ENCODE data around the gene FAXC. TPM values are rescaled to one million over a fixed set of nuclear protein-coding genes. Genes with fewer than 3 reads are reported as not detected.

Gene FAXC
- total and polyA plus RNA-seq, 2 of the 8 experiments (the other 6 are each of a cell fraction or from before 2014, with no cell fraction given): 23.2 to 29.8 TPM

DNA sequence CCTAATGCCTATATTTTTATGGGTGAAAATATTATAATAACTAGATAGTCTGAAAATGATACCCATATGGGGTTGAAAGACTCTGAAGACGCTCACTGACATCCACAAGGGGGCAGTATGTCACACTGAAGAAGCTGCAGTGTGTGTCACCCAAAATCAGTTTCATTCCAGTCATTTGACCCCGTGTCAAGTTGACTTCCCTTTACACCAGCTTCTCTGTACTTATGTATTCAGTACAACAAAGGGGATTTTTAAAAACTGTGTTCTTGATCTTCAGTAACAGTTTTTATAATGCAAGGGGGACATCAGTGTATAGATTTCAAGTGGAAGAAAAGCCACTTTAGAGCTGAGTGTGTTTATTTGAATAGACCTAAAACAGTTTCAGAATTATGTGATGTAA is 19.3 kb downstream of the FAXC start:
- no peak overlapping the region for H3K4me2 ChIP-seq (ENCODE audit: insufficient read depth in 1 of 2, low read depth in 2 of 2, low read length in 2 of 2)
- no peak overlapping the region for H2BK5ac ChIP-seq (ENCODE audit: low read depth, low read length)
- no peaks in the 10 kb centered on the region; the same call in 1 of the 2 replicates for H3K79me1 ChIP-seq (ENCODE audit: low read depth, low read length)
- H3K56ac ChIP-seq (replicated peaks; ENCODE audit: insufficient read length, low read depth, low read length): no peak overlapping the region
- H3K9me3 ChIP-seq (ENCODE audit: insufficient read depth in 2 of 2, low read depth in 1 of 2, low read length in 1 of 2): no peaks in the 10 kb centered on the region
- H4K5ac ChIP-seq (ENCODE audit: insufficient read length, low read depth, low read length): no peak overlapping the region
- H2AFZ ChIP-seq (ENCODE audit: low read length): no peak overlapping the region
- H3K23ac ChIP-seq (ENCODE audit: insufficient read length): no peak overlapping the region
- peaks cover 0 to 3% (median 2%) of the 10 kb centered on the region in 4 experiments; a peak in 3 of 8 replicates for H3K36me3 ChIP-seq (ENCODE audit: control insufficient read depth in 2 of 4, insufficient read depth in 4 of 4, low read length in 3 of 4)
- H4K20me1 ChIP-seq (replicated peaks in 1 of 2; ENCODE audit: control insufficient read depth in 1 of 2, insufficient read depth in 2 of 2, low read length in 2 of 2): no peaks in the 10 kb centered on the region
- H3K9ac ChIP-seq (replicated peaks in 1 of 4; ENCODE audit: extremely low read depth in 1 of 4, low read depth in 3 of 4, low read length in 3 of 4): no peak overlapping the region
- H2AK5ac ChIP-seq (ENCODE audit: low read depth, low read length): no peak overlapping the region
- H3K27ac ChIP-seq (ENCODE audit: low read depth, low read length): no peak overlapping the region
- TF ChIP-seq RAD21 (IDR thresholded peaks at IDR 0.05 in 1 of 2, conservative IDR thresholded peaks at IDR 0.05 in 1 of 2; ENCODE audit: low read depth in 2 of 2, low read length in 2 of 2): peak; percentile 74 to 75
- 0 out of 2 replicates have a peak, but pooled peaks have one; percentile 27 for TF ChIP-seq JUND (IDR thresholded peaks at IDR 0.05; ENCODE audit: low read length)
- no peak for TF ChIP-seq RNF2 (IDR thresholded peaks at IDR 0.05; ENCODE audit: borderline replicate concordance, low read depth, low read length, missing control alignments, poor library complexity, severe bottlenecking)
- 0 out of 2 replicates have a peak, but pooled peaks have one; percentile 11 for TF ChIP-seq BACH1 (IDR thresholded peaks at IDR 0.05; ENCODE audit: low read length)
- TF ChIP-seq, protein P1, sequence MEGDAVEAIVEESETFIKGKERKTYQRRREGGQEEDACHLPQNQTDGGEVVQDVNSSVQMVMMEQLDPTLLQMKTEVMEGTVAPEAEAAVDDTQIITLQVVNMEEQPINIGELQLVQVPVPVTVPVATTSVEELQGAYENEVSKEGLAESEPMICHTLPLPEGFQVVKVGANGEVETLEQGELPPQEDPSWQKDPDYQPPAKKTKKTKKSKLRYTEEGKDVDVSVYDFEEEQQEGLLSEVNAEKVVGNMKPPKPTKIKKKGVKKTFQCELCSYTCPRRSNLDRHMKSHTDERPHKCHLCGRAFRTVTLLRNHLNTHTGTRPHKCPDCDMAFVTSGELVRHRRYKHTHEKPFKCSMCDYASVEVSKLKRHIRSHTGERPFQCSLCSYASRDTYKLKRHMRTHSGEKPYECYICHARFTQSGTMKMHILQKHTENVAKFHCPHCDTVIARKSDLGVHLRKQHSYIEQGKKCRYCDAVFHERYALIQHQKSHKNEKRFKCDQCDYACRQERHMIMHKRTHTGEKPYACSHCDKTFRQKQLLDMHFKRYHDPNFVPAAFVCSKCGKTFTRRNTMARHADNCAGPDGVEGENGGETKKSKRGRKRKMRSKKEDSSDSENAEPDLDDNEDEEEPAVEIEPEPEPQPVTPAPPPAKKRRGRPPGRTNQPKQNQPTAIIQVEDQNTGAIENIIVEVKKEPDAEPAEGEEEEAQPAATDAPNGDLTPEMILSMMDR (IDR thresholded peaks at IDR 0.05; ENCODE audit: control extremely low read depth in 1 of 3, insufficient read depth in 1 of 3, low read depth in 1 of 3, low read length in 3 of 3): peak; percentile 43 to 79 (median 63)
- FAIRE-seq (peak; percentile 90), DNase-seq (ENCODE audit: low read depth in 1 of 2, low spot score in 2 of 2) (no peak)
- H2BK12ac ChIP-seq (ENCODE audit: low read depth, low read length): no peak overlapping the region
- POLR2A ChIA-PET (ENCODE audit: partially characterized antibody): interaction anchor here (0.5 to 3.0 kb wide), 9 partner anchors 11 to 132 kb away, joined by 3 to 15 read pairs (median 4); partner anchors contain the start of genes COQ3, FAXC and PNISR
- WGBS, 2 experiments (ENCODE audit: extremely low coverage in 1 of 2, insufficient coverage in 1 of 2, insufficient read length in 1 of 2, insufficient replicate concordance in 2 of 2, low coverage in 1 of 2, low lambda C conversion rate in 2 of 2, missing lambda C conversion rate in 1 of 2): 41% methylated on average over 2 of the region's 2 CpGs; no CpG with 5 or more reads in 1 of the 2 experiments
- H3K79me2 ChIP-seq (ENCODE audit: control insufficient read depth in 1 of 2, insufficient read depth in 2 of 2, low read length in 2 of 2): no peaks in the 10 kb centered on the region
- H3K4me3 ChIP-seq (ENCODE audit: extremely low read depth in 1 of 4, insufficient read depth in 2 of 4, low read depth in 3 of 4, low read length in 4 of 4): no peak overlapping the region
- no peak overlapping the region for H3K14ac ChIP-seq (ENCODE audit: insufficient read length)
- no peak overlapping the region for H4K8ac ChIP-seq (ENCODE audit: extremely low read depth, insufficient read depth, low read length)
- no peaks in the 10 kb centered on the region for H3K27me3 ChIP-seq (replicated peaks in 1 of 4; ENCODE audit: control insufficient read depth in 3 of 4, extremely low read depth in 1 of 4, insufficient read depth in 3 of 4, low read length in 3 of 4)
- H3K4ac ChIP-seq (replicated peaks; ENCODE audit: insufficient read length, low read depth, low read length): no peak overlapping the region
- no peak overlapping the region for H2BK120ac ChIP-seq (replicated peaks; ENCODE audit: low read depth, low read length)
- H4K91ac ChIP-seq (replicated peaks; ENCODE audit: insufficient read length, low read length): no peak overlapping the region
- H3K18ac ChIP-seq (ENCODE audit: extremely low read depth, low read length): no peak overlapping the region
- no peak overlapping the region for H2BK15ac ChIP-seq (ENCODE audit: low read length)
- no peak overlapping the region for H2BK20ac ChIP-seq (ENCODE audit: low read length)
- H3K23me2 ChIP-seq (ENCODE audit: low read depth, low read length): no peaks in the 10 kb centered on the region
- CTCF ChIA-PET (ENCODE audit: partially characterized antibody): interaction anchor here (0.6 to 6.9 kb wide), 44 partner anchors 9 to 526 kb away, joined by 3 to 67 read pairs (median 6); partner anchors contain the start of genes COQ3, FAXC and PNISR
- H3K4me1 ChIP-seq (replicated peaks in 1 of 4; ENCODE audit: control insufficient read depth in 3 of 4, insufficient read depth in 4 of 4, low read length in 3 of 4): peaks cover 0 to 4% (median 1%) of the 10 kb centered on the region in 4 experiments; a peak in 3 of 7 replicates
